HG02623 (cell line): Measurements from ENCODE around the gene TUBG2.

Source experiments
- ATAC-seq: cut with Tn5 transposase; IDR thresholded peaks from one replicate; pipeline ENCODE4 v1.9.1; 2021; ENCODE audit warnings: moderate library complexity; ENCODE audit not compliant: unreplicated experiment

The TUBG2 gene

DNA sequence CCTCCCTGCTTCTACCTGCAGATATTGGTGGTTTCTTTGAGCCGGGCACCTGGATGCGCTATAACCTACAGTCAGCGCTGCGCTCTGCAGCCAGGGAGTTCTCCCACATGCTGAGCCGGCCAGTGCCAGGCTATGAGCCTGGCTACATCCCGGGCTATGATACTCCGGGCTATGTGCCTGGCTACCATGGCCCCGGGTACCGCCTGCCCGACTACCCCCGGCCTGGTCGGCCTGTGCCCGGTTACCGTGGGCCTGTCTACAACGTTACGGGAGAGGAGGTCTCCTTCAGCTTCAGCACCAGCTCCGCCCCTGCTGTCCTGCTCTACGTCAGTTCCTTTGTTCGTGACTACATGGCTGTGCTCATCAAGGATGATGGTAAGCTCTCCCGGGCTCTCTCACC is 36.4 kb downstream of the TUBG2 start:
- no peak for ATAC-seq

GRCh38 chr17:42697108-42697811 is 38.2 kb downstream of the TUBG2 start:
- no peak for ATAC-seq

DNA sequence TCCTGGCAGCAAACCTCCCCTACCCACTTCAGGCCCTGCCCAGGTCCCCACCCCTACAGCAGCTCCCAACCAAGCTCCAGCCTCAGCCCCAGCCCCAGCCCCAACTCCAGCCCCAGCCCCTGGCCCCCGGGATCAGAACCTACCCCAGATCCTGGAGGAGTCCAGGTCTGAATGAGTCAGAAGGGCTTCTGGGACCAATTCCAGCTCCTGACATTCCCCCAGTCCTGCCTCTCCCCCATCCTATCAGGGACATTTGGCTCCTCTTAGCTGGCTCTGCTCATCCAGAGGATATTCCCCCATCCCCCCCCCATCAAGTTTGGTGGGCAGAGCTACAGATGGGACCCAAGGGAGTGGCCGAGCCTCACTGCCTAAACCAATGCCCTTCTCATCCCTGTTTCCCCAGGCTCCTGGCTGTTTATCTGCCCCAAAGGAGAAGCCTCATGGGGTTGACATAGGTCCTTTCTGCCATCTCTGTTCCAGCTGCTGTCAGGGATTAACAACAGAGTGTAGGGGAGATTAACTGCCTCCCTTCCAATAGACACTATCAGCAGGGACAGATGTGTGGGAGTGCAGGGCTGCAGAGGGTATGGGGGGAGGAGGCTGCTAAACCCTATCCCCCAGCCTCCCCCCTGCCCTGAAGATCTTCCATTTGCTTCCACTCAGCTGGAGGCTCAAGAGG is 39.8 kb downstream of the TUBG2 start:
- no peak for ATAC-seq

DNA sequence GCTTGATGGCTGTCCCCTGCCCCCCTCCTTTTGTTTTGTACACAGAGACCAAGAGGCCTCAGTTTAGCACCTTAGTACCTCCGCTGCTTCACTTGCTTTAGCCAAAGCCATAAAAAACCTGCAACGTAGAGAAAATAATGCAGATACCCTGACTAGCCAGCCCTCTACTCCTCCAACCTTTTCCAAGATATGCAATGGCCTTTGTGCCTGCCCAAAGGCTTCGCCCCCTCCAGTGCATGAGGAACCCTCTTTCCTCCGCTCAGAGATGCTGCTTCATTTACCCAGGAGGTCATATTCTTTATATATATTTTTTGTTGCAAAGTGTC is 40.3 kb downstream of the TUBG2 start:
- no peak for ATAC-seq

DNA sequence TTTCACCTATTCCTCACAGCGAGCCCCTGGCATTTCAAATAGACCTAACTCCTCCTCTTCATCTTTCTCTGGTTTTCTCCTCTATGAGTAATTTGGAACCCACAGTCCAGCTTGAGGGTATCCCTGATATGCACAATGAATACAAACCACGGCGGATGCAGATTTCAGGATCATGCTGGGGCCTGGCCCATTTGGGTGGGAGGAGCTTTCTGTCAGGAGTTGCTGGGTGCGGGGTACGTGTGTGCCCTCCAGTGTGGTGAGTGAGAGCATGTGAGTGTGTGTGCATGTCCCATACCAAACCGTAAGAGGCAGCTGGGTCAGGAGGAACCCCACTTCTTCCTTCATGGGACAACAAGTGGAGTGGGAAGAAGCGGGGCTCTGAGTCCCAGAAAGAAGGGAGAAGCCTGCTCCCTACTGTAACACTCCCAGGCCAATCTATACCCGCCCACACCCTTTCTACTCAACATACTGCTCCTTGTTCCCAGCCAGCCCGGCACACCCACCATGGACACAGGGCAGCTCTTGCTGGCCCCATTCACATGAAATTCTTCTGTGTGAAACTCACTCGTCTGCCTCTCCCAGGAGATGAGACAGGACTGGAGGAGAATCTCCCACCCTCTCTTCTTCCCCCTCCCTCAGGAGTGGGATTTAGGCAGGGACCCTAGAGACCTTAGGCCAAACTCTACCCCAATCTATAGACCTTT is 41.7 kb downstream of the TUBG2 start:
- ATAC-seq = no peak

DNA sequence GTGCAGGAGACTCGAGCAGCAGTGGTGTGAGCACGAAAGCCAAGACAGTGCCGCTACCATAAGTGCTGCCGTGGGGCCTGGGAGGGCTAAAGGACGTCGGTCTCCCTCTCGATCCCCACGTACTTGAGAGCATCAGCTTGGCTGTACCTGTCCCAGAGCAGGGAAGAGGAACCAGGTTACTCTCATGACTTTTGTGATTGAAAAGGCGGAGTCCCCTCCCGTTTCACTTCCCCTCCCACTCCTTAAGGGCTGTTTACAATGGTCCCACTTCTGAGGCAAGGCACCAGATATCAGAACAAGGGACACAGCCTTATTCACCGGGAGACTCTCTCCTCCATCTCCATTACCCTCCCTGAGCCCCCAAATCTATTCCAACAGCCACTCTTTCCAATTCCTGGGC is 43.4 kb downstream of the TUBG2 start:
- ATAC-seq = no peak

DNA sequence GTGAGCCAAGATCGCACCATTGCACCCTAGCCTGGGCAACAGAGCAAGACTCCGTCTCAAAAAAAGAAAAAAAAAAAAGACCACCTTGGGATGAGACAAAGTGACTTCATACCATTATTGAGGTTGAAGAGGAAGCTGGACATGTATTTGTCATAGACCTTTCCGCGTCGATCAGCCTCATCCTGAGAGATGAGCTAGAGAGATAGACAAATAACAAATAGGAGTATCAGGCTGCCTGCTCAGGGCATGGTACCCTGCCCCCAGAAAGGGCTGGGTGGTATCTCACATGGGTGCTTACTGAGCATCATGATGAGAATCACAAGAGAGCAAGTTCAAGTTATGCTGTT is 45.4 kb downstream of the TUBG2 start:
- peak; percentile 18 for ATAC-seq

GRCh38 chr17:42704837-42705494 is 45.9 kb downstream of the TUBG2 start:
- ATAC-seq = peak; percentile 68

DNA sequence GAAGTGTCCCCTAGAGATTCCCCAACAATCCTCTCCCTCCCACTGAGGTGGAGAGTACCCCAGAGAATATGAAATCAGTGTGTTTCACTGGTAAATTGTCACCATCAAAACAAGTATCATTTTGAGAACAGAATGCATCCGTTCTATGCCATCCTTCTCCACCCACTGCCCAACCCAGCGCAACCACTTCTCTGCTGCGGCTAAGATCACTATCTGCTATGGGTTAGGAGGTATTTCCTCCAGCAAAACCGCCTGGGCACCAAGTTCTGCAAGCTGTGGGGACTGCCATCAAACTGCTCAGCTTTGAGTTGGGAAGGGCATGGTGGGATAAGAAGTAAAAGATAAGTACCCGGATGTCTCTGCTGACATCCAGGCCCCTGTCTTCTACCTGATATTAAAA is 47.6 kb downstream of the TUBG2 start:
- ATAC-seq = no peak

GRCh38 chr17:42708588-42708987 is 49.5 kb downstream of the TUBG2 start:
- no peak for ATAC-seq

- no peak for ATAC-seq
Measured at GRCh38 chr17:42709561-42709960, 50.5 kb downstream of the TUBG2 start.
